Stimulated activated CD4-positive, alpha-beta T cell treated with anti-CD3 and anti-CD28 coated beads, Interleukin-2, amount 100 ng/mL, for 24 hours (primary cell): ENCODE measurements around the gene MYLIP.
"Not testable (repeated sequence)": the region's sequence is repeated elsewhere in the genome, so short reads cannot be mapped to it uniquely, and the experiment has no call there.

Experiments used
- DNase-seq, 2 donors: peaks; one replicate each; pipeline ENCODE4 v3.0.0-alpha.2; 2020

Gene MYLIP

DNA sequence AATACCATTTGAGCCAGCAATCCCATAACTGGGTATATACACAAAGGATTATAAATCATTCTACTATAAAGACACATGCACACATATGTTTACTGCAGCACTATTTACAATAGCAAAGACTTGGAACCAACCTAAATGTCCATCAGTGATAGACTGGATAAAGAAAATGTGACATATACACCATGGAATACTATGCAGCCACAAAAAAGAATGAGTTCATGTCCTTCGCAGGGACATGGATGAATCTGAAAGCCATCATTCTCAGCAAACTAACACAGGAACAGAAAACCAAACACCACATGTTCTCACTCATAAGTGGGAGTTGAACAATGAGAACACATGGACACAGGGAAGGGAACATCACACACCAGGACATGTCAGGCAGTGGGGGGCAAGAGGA lies 47.7 kb downstream of the MYLIP start:
- DNase-seq, result not testable (repeated sequence)

- no peak for DNase-seq
Observed at GRCh38 chr6:16177881-16178280, 49.0 kb downstream of the MYLIP start.

DNA sequence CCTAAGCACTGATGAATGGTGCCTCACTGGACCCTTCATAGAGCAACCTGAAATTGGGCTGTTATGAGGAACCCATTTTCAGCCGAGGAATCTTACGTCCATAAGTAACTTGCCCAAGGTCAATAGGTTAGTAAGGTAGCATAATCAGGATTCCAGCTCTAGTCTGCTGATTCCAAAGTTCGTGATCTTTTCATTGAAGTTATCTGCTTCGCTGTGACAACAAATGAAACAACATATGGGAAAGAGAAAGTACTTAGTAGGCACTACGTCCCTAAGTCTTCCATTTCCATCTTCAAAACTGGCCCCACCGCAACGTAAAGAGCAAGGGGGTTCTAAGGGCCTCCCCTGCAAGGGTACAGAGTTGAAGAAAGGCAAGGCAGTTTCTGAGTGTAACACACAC lies 49.5 kb downstream of the MYLIP start:
- DNase-seq, result no peak

DNA sequence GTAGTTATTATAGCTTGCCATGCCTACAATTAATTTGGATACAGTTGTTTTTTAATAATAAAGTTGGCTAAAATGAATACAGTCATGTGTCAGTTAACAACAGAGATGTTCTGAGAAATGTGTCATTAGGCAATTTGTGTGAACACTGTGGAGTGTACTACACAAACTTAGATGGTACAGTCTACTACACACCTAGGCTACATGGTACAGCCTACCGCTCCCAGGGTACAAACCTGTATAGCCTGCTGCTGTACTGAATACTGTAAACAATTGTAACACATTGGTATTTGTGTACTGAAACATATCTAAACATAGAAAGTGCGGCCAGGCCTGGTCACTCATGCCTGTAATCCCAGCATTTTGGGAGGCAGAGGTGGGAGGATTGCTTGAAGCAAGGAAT lies 50.2 kb downstream of the MYLIP start:
- no peak for DNase-seq

DNA sequence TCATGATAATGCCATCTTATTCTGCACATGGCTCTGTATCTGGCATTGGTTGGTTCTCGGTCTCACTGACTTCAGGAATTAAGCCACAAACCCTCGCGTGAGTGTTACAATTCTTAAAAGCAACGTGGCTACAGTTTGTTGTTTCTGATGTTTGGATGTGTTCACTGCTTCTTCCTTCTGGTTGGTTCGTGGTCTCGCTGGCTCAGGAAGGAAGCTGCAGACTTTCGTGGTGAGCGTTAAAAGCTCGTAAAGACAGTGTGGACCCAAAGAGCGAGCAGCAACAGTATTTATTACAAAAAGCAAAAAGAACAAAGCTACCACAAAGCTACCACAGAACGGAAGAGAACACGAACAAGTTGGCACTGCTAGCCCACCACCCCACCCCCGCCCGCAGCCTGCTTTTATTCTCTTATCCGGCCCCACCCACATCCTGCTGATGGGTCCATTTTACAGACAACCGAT lies 51.1 kb downstream of the MYLIP start:
- no peak for DNase-seq

DNA sequence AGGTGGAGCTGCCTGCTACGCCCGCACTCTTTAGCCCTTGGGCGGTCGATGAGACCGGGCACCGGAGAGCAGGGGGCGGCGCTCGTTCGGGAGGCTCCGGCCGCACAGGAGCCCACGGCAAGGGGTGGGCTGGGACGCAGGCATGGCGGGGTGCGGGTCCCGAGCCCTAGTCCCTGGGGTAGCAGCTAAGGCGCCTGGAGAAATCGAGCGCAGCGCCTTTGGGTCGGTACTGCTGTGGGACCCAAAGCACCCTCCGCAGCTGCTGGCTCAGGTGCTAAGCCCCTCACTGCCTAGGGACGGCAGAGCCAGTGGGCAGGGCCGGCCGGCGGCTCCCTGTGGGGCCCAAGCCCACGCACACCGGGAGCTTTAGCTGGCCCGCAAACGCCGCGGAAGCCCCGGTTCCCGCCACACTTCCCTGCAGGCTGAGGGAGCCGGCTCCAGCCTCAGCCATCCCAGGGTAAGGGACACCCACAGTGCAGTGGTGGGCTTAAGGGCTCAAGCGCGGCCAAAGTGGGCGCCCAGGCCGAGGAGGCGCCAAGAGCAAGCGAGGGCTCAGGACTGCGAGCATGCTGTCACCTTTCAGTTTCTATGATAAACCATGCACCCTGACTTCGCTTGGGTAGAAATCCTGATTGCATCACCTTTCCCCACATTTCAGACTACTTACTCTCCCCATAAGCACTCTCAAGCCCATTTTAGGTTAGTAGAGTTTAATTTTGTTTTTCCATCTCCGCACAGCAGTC lies 52.0 kb downstream of the MYLIP start:
- DNase-seq, result no peak

DNA sequence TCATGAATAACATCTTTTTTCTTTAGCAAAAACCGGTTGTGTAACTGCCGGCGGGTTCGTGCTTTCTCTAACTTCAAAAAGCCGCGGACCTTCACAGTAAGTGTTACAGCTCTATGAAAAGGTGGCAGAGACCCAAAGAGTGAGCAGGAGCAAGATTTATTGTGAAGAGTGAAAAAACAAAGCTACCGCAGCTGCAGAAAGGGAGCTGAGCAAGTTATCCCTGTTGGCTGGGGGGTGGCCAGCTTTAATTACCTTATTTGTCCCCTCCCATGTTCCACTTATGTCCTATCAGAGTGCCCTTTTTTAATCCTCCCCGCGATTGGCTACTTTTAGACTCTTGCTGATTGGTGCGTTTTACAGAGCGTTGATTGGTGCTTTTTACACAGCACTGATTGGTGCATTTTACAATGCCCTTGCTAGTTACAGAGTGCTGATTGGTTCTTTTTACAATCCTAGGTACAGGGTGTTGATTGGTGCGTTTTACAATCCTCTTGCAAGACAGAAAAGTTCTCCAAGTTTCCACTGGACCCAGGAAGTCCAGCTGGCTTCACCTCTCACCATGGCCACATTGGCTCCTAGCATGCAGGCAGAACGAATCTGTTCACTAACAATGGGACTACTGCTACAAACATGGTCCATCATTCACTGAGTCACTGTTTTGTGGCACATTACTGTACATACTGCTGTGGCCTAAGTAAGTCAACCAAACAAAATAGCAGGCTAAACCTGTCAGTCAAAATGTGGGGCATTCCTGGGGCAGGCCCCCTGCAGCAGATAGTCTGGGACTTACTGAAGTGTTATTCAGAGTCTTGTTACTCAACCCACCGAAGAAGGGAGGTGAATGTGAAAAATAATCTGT lies 52.8 kb downstream of the MYLIP start:
- DNase-seq, result no peak

- DNase-seq, result no peak
Observed at GRCh38 chr6:16183187-16183664, 54.3 kb downstream of the MYLIP start.

DNA sequence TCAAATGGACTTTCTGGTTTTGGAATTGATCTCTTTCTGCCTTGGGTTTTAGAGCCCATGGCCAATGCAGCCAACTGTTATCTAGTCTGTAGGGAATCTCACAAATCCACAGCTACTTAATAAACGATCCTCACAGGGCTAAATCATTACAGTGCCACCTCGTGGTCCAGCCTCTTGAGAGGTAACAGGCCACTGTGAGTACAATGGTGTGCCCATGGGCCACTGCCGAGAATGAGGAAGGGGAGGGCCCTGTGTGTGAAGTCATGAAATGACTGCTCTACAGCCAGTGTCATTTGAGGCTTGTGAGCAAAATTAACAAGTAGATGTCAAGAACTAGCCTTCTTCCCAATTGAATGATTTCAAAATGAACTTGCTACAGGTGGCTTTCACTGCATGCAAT lies 55.2 kb downstream of the MYLIP start:
- DNase-seq, result peak in 1 of 2 donors; percentile 18

- no peak for DNase-seq
Observed at GRCh38 chr6:16184551-16184950, 55.7 kb downstream of the MYLIP start.

DNA sequence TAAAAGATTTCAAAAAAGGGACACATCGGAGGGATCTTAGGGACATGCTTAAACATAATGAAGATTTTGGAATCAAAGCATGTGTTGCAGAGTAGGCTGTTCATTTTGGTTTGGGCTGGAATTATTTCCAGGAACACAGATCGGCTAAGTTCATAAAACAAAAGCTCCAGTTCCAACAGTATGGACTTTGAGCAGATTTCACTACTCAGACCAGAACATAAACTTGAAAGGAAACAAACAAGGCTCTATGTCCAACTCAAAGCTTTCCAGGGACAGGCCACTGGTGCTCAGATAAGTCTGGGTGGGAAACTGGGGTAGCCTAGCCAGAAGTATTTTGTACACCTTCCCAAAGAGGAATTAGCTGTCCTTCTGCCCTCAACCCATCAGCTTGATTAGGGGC lies 58.3 kb downstream of the MYLIP start:
- DNase-seq, result no peak

GRCh38 chr6:16190214-16190613 lies 61.3 kb downstream of the MYLIP start:
- no peak for DNase-seq

DNA sequence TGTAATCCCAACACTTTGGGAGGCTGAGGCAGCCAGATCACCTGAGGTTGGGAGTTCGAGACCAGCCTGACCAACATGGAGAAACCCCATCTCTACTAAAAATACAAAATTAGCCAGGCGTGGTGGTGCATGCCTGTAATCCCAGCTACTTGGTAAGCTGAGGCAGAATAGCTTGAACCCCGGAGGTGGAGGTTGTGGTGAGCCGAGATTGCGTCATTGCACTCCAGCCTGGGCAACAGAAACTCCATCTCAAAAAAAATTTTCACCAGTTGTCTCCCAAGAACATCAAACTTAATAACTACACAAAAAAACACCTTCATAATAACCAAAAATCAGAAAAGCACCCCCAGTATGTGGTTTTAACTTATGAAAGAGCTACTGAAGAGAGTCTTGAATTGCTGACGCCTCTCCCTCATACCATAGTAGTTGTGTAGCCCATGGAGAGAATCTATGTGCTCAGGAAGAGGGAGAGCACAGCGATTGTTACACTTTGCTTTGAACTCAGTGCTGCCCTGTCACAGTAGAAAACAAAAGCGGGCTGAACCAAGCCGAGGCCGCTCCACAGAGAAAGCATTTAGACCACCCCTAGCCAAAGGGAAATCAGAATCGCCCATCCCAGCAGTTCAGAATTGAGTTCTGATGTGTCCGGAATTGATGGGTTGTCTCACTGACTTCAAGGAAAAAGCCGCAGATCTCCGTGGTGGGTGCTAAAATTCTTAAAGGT lies 67.5 kb downstream of the MYLIP start:
- DNase-seq, result no peak

DNA sequence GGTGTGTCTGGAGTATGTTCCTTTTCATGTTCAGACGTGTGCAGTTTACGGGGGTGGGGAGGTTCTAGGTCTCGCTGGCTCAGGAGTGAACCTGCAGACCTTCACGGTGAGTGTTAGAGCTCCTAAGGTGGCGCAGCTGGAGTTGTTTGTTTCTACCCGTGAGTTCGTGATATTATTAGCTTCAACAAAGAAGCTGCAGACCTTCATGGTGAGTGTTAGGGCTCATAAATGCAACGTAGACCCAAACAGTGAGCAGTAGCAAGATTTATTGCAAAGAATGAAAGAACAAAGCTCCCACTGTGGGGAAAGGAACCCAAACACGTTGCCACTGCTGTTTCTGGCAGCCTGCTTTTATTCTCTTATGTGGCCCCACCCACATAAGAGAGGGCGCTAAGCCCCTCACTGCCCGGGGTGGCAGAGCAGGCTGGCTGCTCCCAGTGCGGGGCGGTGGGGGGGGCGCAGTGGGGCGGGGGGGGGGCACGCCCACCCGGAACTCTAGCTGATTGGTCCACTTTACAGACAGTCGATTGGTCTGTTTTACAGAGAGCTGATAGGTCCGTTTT lies 68.2 kb downstream of the MYLIP start:
- no peak for DNase-seq
